H9 (cell line): ENCODE data around the gene PTPRJ. TPM values are rescaled to one million over a fixed set of nuclear protein-coding genes. Genes with fewer than 3 reads are reported as not detected.

Experiments
- DNase-seq: peaks from one replicate; pipeline ENCODE4 v3.0.0-alpha.2; 2017
- H2AFZ ChIP-seq: one replicate; pipeline ENCODE4 v1.6.1; 2013; ENCODE audit warnings: mild to moderate bottlenecking, low read length, control low read depth, moderate library complexity
- H2AK5ac ChIP-seq: 2 replicates; pipeline ENCODE4 v1.6.1; 2013; ENCODE audit warnings: low read length, control low read depth, mixed read lengths; ENCODE audit not compliant: insufficient read length
- H2BK120ac ChIP-seq: one replicate; pipeline ENCODE4 v1.6.1; 2013; ENCODE audit warnings: low read depth, mild to moderate bottlenecking, low read length, control low read depth, inconsistent platforms; ENCODE audit not compliant: poor library complexity, severe bottlenecking
- H2BK12ac ChIP-seq: 2 replicates; pipeline ENCODE4 v1.6.1; 2013; ENCODE audit warnings: low read length, control low read depth, mixed read lengths, low read depth; ENCODE audit not compliant: insufficient read length
- H2BK15ac ChIP-seq: 2 replicates; pipeline ENCODE4 v1.6.1; 2013; ENCODE audit warnings: low read depth, low read length, control low read depth
- H2BK20ac ChIP-seq: one replicate; pipeline ENCODE4 v1.6.1; 2013; ENCODE audit warnings: low read depth, mild to moderate bottlenecking, low read length, control low read depth, inconsistent platforms; ENCODE audit not compliant: poor library complexity, severe bottlenecking
- H2BK5ac ChIP-seq: 2 replicates; pipeline ENCODE4 v1.6.1; 2013; ENCODE audit warnings: low read length, control low read depth, mixed read lengths; ENCODE audit not compliant: insufficient read length
- H3K14ac ChIP-seq: 2 replicates; pipeline ENCODE4 v1.6.1; 2013; ENCODE audit warnings: low read length, control low read depth; ENCODE audit not compliant: insufficient read depth
- H3K18ac ChIP-seq: 2 replicates; pipeline ENCODE4 v1.6.1; 2013; ENCODE audit warnings: low read depth, mild to moderate bottlenecking, mixed read lengths, low read length, control low read depth; ENCODE audit not compliant: insufficient read length
- H3K23ac ChIP-seq: 2 replicates; pipeline ENCODE4 v1.6.1; 2013; ENCODE audit warnings: low read length, control low read depth, mixed read lengths, low read depth; ENCODE audit not compliant: insufficient read length
- H3K23me2 ChIP-seq: 2 replicates; pipeline ENCODE4 v1.6.1; 2013; ENCODE audit warnings: low read depth, mild to moderate bottlenecking, mixed read lengths, low read length, control low read depth; ENCODE audit not compliant: insufficient read length, poor library complexity, severe bottlenecking
- H3K27ac ChIP-seq: 2 replicates; pipeline ENCODE4 v1.5.1; 2013; ENCODE audit warnings: low read length, control low read depth, mixed read lengths, low read depth; ENCODE audit not compliant: insufficient read length
- H3K27me3 ChIP-seq: 2 replicates; pipeline ENCODE4 v1.6.1; 2013; ENCODE audit warnings: low read length, control low read depth, inconsistent platforms; ENCODE audit not compliant: insufficient read depth
- H3K4ac ChIP-seq: 2 replicates; pipeline ENCODE4 v1.6.1; 2013; ENCODE audit warnings: low read depth, mild to moderate bottlenecking, control low read depth, inconsistent platforms, low read length, moderate library complexity
- H3K4me1 ChIP-seq: 2 replicates; pipeline ENCODE4 v1.6.1; 2013; ENCODE audit warnings: low read length, control low read depth, inconsistent platforms; ENCODE audit not compliant: insufficient read depth
- H3K4me2 ChIP-seq: 2 replicates; pipeline ENCODE4 v1.6.1; 2013; ENCODE audit warnings: low read length, control low read depth, mixed read lengths; ENCODE audit not compliant: insufficient read length, insufficient read depth
- H3K56ac ChIP-seq: 2 replicates; pipeline ENCODE4 v1.6.1; 2013; ENCODE audit warnings: low read depth, mild to moderate bottlenecking, mixed read lengths, low read length, control low read depth; ENCODE audit not compliant: insufficient read length
- H3K79me1 ChIP-seq: 2 replicates; pipeline ENCODE4 v1.6.1; 2013; ENCODE audit warnings: low read depth, mild to moderate bottlenecking, moderate library complexity, low read length, control low read depth, inconsistent platforms; ENCODE audit not compliant: insufficient read depth, poor library complexity, severe bottlenecking
- H3K79me2 ChIP-seq: 2 replicates; pipeline ENCODE4 v1.6.1; 2013; ENCODE audit warnings: low read length, control low read depth, inconsistent platforms; ENCODE audit not compliant: insufficient read depth
- H3K9ac ChIP-seq: 2 replicates; pipeline ENCODE4 v1.6.1; 2013; ENCODE audit warnings: low read length, control low read depth, mixed read lengths; ENCODE audit not compliant: insufficient read length; ENCODE audit errors: extremely low read depth
- H3K9me3 ChIP-seq: one replicate; pipeline ENCODE4 v1.6.1; 2013; ENCODE audit warnings: low read depth, low read length, inconsistent platforms; ENCODE audit not compliant: control insufficient read depth
- H3T11ph ChIP-seq: one replicate; pipeline ENCODE4 v1.6.1; 2013; ENCODE audit warnings: mild to moderate bottlenecking, low read length, control low read depth, inconsistent platforms
- H4K20me1 ChIP-seq: one replicate; pipeline ENCODE4 v1.6.1; 2013; ENCODE audit not compliant: control insufficient read depth, insufficient read length, insufficient read depth
- H4K5ac ChIP-seq: 2 replicates; pipeline ENCODE4 v1.6.1; 2013; ENCODE audit warnings: low read depth, mild to moderate bottlenecking, mixed read lengths, low read length, control low read depth; ENCODE audit not compliant: insufficient read length
- H4K8ac ChIP-seq: replicated peaks from 2 replicates; pipeline ENCODE4 v1.6.1; 2013; ENCODE audit warnings: low read length, control low read depth, mixed read lengths, low read depth; ENCODE audit not compliant: insufficient read length
- H4K91ac ChIP-seq: 2 replicates; pipeline ENCODE4 v1.6.1; 2013; ENCODE audit warnings: low read depth, mild to moderate bottlenecking, moderate library complexity, mixed read lengths, low read length, control low read depth; ENCODE audit not compliant: insufficient read length
- H3K27ac Mint-ChIP-seq, 3 experiments: 2 replicates in 2 of 3; 3 replicates in 1 of 3; pipeline ENCODE4 v1.8.0; 2020 to 2021; ENCODE audit warnings: mixed read lengths in 3 of 3, mild to moderate bottlenecking in 1 of 3, moderate library complexity in 1 of 3
- H3K27me3 Mint-ChIP-seq: 2 replicates; pipeline ENCODE4 v1.8.0; 2021; ENCODE audit warnings: low read depth, mild to moderate bottlenecking, moderate library complexity, mixed read lengths
- H3K36me3 Mint-ChIP-seq, 3 experiments: 2 replicates in 2 of 3; 3 replicates in 1 of 3; pipeline ENCODE4 v1.8.0; 2020 to 2021; ENCODE audit warnings: low read depth in 3 of 3, mixed read lengths in 3 of 3; ENCODE audit not compliant: insufficient read depth in 1 of 3
- H3K4me1 Mint-ChIP-seq, 2 experiments: 2 replicates each; pipeline ENCODE4 v1.8.0; 2020; ENCODE audit warnings: mixed read lengths in 2 of 2
- H3K4me3 Mint-ChIP-seq, 2 experiments: 2 replicates in 1 of 2; 3 replicates in 1 of 2; pipeline ENCODE4 v1.8.0; 2020 to 2021; ENCODE audit warnings: mild to moderate bottlenecking in 2 of 2, mixed read lengths in 2 of 2, moderate library complexity in 1 of 2
- H3K9me3 Mint-ChIP-seq, 2 experiments: 2 replicates in 1 of 2; 3 replicates in 1 of 2; pipeline ENCODE4 v1.8.0; 2020; ENCODE audit warnings: mild to moderate bottlenecking in 2 of 2, mixed read lengths in 2 of 2, moderate library complexity in 1 of 2
- CTCF ChIP-seq: fragments of 200-600 bp; sonication (generic); conservative IDR thresholded peaks from 3 replicates; pipeline ENCODE4 v1.8.0; 2021; ENCODE audit warnings: antibody characterized with exemption, mild to moderate bottlenecking
- WGBS: extraction: QIAGEN DNeasy Blood & Tissue Kit; methylation state at CpG from one replicate; pipeline ENCODE4 v1.1.7; 2013; ENCODE audit warnings: missing lambda C conversion rate, low lambda C conversion rate, mixed read lengths; ENCODE audit not compliant: insufficient read length; ENCODE audit errors: extremely low coverage; 5-methylcytosine and 5-hydroxymethylcytosine counted together
- total RNA-seq: library from RNA; stranded (reverse); gene quantifications from 2 replicates; pipeline ENCODE4 v1.2.1, GENCODE V29; 2021

The PTPRJ gene
- total RNA-seq, 1 experiment from 2014 or later = 10.6 TPM

- H3K27ac Mint-ChIP-seq = peak overlapping the region; percentile 10 to 95 (median 76); a peak in 5 of 7 replicates
- Histone ChIP-seq H3K56ac (no peak overlapping the region), H4K91ac (no peak overlapping the region), H2AK5ac (no peak overlapping the region), H3K14ac (no peak overlapping the region), H2BK5ac (no peak overlapping the region), H3K9me3 (no peaks in the 10 kb centered on the region), H2BK15ac (no peak overlapping the region), H3K79me2 (no peaks in the 10 kb centered on the region), H3K27ac (no peak overlapping the region), H3K9ac (no peak overlapping the region), H3K4ac (no peak overlapping the region), H3K23me2 (no peaks in the 10 kb centered on the region), H3K4me2 (no peak overlapping the region), H2AFZ (no peak overlapping the region), H2BK20ac (no peak overlapping the region), H3K23ac (no peak overlapping the region), H3K18ac (peak overlapping the region; percentile 62), H4K5ac (no peak overlapping the region), H4K20me1 (no peaks in the 10 kb centered on the region), H4K8ac (no peak overlapping the region), H3K4me1 (peaks cover 9% of the 10 kb centered on the region), H3K79me1 (no peaks in the 10 kb centered on the region), H3K27me3 (no peaks in the 10 kb centered on the region), H2BK12ac (peak overlapping the region; percentile 47), H2BK120ac (no peak overlapping the region), H3T11ph (no peak overlapping the region)
- DNase-seq = peak; percentile 65
- no peak overlapping the region for H3K4me3 Mint-ChIP-seq
- no peak for TF ChIP-seq CTCF
- WGBS = no CpG with 5 or more reads among the region's 9 CpGs
- H3K27me3 Mint-ChIP-seq = no peaks in the 10 kb centered on the region
- H3K4me1 Mint-ChIP-seq = peaks cover 50 to 55% of the 10 kb centered on the region in 2 experiments
- no peaks in the 10 kb centered on the region for H3K9me3 Mint-ChIP-seq
- no peaks in the 10 kb centered on the region for H3K36me3 Mint-ChIP-seq
Observed at GRCh38 chr11:48052183-48053044, 72.1 kb downstream of the PTPRJ start.
